ENCODE results near the gene PRXL2A. TPM values are rescaled to one million over a fixed set of nuclear protein-coding genes. Genes with fewer than 3 reads are reported as not detected.

PRXL2A gene
- total and polyA plus RNA-seq, 2 of the 4 experiments (the other 2 are of a cell fraction) = 0.90 to 0.92 TPM

- H3K9me3 ChIP-seq (ENCODE audit: control insufficient read depth, insufficient read depth, low read length) = no peaks in the 10 kb centered on the region
- no peak overlapping the region for H2BK5ac ChIP-seq (ENCODE audit: low read depth, low read length, poor library complexity, severe bottlenecking)
- in situ Hi-C loops (cut with MboI; ENCODE audit: low sequenced_read_pairs) = no loop called here
- no peak overlapping the region for H3K4ac ChIP-seq (ENCODE audit: low read depth, low read length)
- no peak overlapping the region for H4K91ac ChIP-seq (ENCODE audit: insufficient read depth, low read depth, low read length)
- H4K8ac ChIP-seq (ENCODE audit: low read depth in 2 of 2, low read length in 2 of 2) = no peak overlapping the region
- H3K14ac ChIP-seq (replicated peaks; ENCODE audit: low read depth, low read length) = no peak overlapping the region
- no peak overlapping the region for H3K4me2 ChIP-seq (ENCODE audit: low read depth, low read length)
- H3K4me3 ChIP-seq (ENCODE audit: insufficient read depth, low read depth, low read length) = no peak overlapping the region
- WGBS, 2 experiments (ENCODE audit: extremely low coverage in 2 of 2, insufficient read length in 1 of 2) = no CpG with 5 or more reads among the region's 5 CpGs
- no peak overlapping the region for H2BK120ac ChIP-seq (ENCODE audit: low read depth, low read length)
- no peak overlapping the region for H4K5ac ChIP-seq (ENCODE audit: low read depth, low read length)
- no peak overlapping the region for H3K23ac ChIP-seq (ENCODE audit: low read depth, low read length)
- H3K9me1 ChIP-seq (ENCODE audit: insufficient read depth, low read length) = no peaks in the 10 kb centered on the region
- H2BK20ac ChIP-seq (ENCODE audit: low read depth, low read length) = no peak overlapping the region
- H2AK9ac ChIP-seq (replicated peaks; ENCODE audit: low read depth, low read length, poor library complexity) = no peak overlapping the region
- no peak overlapping the region for H3K18ac ChIP-seq (ENCODE audit: low read depth, low read length)
- H3K9ac ChIP-seq (ENCODE audit: low read depth, low read length) = no peak overlapping the region
- no peaks in the 10 kb centered on the region for H3K79me1 ChIP-seq (ENCODE audit: low read depth in 1 of 2, low read length in 2 of 2)
- no peak for TF ChIP-seq SMC3 (IDR thresholded peaks at IDR 0.05; ENCODE audit: low read depth, low read length)
- TF ChIP-seq BHLHE40 (IDR thresholded peaks at IDR 0.05; ENCODE audit: low read depth, low read length) = no peak
- TF ChIP-seq CEBPB (IDR thresholded peaks at IDR 0.05; ENCODE audit: low read depth, low read length) = no peak
- no peak for TF ChIP-seq RFX5 (IDR thresholded peaks at IDR 0.05; ENCODE audit: low read depth, low read length)
- TF ChIP-seq MAFK (IDR thresholded peaks at IDR 0.05; ENCODE audit: low read depth, low read length) = no peak
- TF ChIP-seq FOS (IDR thresholded peaks at IDR 0.05; ENCODE audit: low read depth, low read length) = no peak
- no peak for TF ChIP-seq CHD1 (IDR thresholded peaks at IDR 0.05; ENCODE audit: low read depth, low read length)
- TF ChIP-seq NFE2L2 (IDR thresholded peaks at IDR 0.05; ENCODE audit: low read depth, low read length) = no peak
- no peak for TF ChIP-seq RAD21 (IDR thresholded peaks at IDR 0.05; ENCODE audit: low read length)
- TF ChIP-seq POLR2A (IDR thresholded peaks at IDR 0.05; ENCODE audit: low read depth, low read length) = no peak
- no peak for TF ChIP-seq MXI1 (IDR thresholded peaks at IDR 0.05; ENCODE audit: borderline replicate concordance, low read depth, low read length)
- no peak for TF ChIP-seq RCOR1 (IDR thresholded peaks at IDR 0.05; ENCODE audit: insufficient replicate concordance, low read length)
- TF ChIP-seq MAZ (IDR thresholded peaks at IDR 0.05; ENCODE audit: borderline replicate concordance, low read depth, low read length) = no peak
- no peak for TF ChIP-seq CTCF (conservative IDR thresholded peaks at IDR 0.05; ENCODE audit: low read depth, low read length)
- no peak for TF ChIP-seq USF2 (IDR thresholded peaks at IDR 0.05; ENCODE audit: low read depth, low read length)
- TF ChIP-seq ELK1 (IDR thresholded peaks at IDR 0.05; ENCODE audit: borderline replicate concordance, low read depth, low read length) = no peak
- intact Hi-C loops (cut with micrococcal nuclease) = no loop called here
- H2AK5ac ChIP-seq (ENCODE audit: low read depth, low read length) = no peak overlapping the region
- H2AFZ ChIP-seq (replicated peaks; ENCODE audit: low read length, poor library complexity) = no peak overlapping the region
- no peak overlapping the region for H3K27ac ChIP-seq (ENCODE audit: insufficient read depth, low read length)
- no peak for DNase-seq
- ChIA-PET POLR2A (ENCODE audit: unreplicated experiment) (no interaction called here), CTCF (no interaction called here)
- no peaks in the 10 kb centered on the region for H3K36me3 ChIP-seq (ENCODE audit: control insufficient read depth, insufficient read depth, low read length)
- H3K56ac ChIP-seq (ENCODE audit: extremely low read depth, insufficient read depth, low read length) = no peak overlapping the region
- H2BK15ac ChIP-seq (ENCODE audit: low read depth, low read length) = no peak overlapping the region
- H3K27me3 ChIP-seq (ENCODE audit: control insufficient read depth, insufficient read depth, low read length) = no peaks in the 10 kb centered on the region; the same call in 1 of the 2 replicates
- H4K20me1 ChIP-seq (ENCODE audit: insufficient read depth, low read length) = no peaks in the 10 kb centered on the region
- no peaks in the 10 kb centered on the region for H3K4me1 ChIP-seq (ENCODE audit: control insufficient read depth, insufficient read depth, low read length)
- dilution Hi-C loops (cut with HindIII; ENCODE audit: low sequenced_read_pairs, unreplicated experiment) = no loop called here
- ATAC-seq (ENCODE audit: low read depth) = no peak
- BruUV-seq (replicated peaks) = no TSS peak
Measured at GRCh38 chr10:80372675-80373074, 35.7 kb upstream of the PRXL2A start.

Data from IMR-90 (cell line).